HL-60 (cell line): ENCODE results near the gene PIK3R1.
A peak's percentile ranks its signal among the peaks of the same experiment; 100 is the strongest.

Experiments used
- DNase-seq, 2 experiments: peaks; one replicate each; pipeline ENCODE4 v3.0.0-alpha.2; 2010 to 2020; ENCODE audit warnings: low read depth in 1 of 2, low spot score in 1 of 2
- H3K27ac ChIP-seq: fragments of 250-450 bp; sonication (Bioruptor Pico); replicated peaks from 2 replicates; pipeline ENCODE4 v1.5.1; 2020; ENCODE audit warnings: mild to moderate bottlenecking, moderate library complexity
- H3K27me3 ChIP-seq: fragments of 250-450 bp; sonication (Bioruptor Pico); 2 replicates; pipeline ENCODE4 v1.5.1; 2021; ENCODE audit warnings: mild to moderate bottlenecking, moderate library complexity; ENCODE audit not compliant: insufficient read depth, poor library complexity, severe bottlenecking
- H3K4me3 ChIP-seq: replicated peaks from 2 replicates; pipeline ENCODE4 v1.5.1; 2011; ENCODE audit warnings: mild to moderate bottlenecking, control low read depth, low read length; ENCODE audit not compliant: insufficient read depth
- CTCF ChIP-seq: IDR thresholded peaks from one replicate; pipeline ENCODE4 v1.5.1; 2011; ENCODE audit warnings: low read length, control low read depth, inconsistent platforms; ENCODE audit not compliant: insufficient read depth
- GABPA ChIP-seq: IDR thresholded peaks from 2 replicates; pipeline ENCODE4 v1.6.1; 2012; ENCODE audit warnings: low read depth
- POLR2AphosphoS5 ChIP-seq: IDR thresholded peaks from 2 replicates; pipeline ENCODE4 v1.6.1; 2012; ENCODE audit warnings: low read depth
- REST ChIP-seq: IDR thresholded peaks from 2 replicates; pipeline ENCODE4 v1.6.1; 2012; ENCODE audit warnings: low read depth; ENCODE audit not compliant: insufficient replicate concordance
- SPI1 ChIP-seq: IDR thresholded peaks from 2 replicates; pipeline ENCODE4 v1.6.1; 2012; ENCODE audit warnings: low read depth, mild to moderate bottlenecking, borderline replicate concordance

The PIK3R1 gene

DNA sequence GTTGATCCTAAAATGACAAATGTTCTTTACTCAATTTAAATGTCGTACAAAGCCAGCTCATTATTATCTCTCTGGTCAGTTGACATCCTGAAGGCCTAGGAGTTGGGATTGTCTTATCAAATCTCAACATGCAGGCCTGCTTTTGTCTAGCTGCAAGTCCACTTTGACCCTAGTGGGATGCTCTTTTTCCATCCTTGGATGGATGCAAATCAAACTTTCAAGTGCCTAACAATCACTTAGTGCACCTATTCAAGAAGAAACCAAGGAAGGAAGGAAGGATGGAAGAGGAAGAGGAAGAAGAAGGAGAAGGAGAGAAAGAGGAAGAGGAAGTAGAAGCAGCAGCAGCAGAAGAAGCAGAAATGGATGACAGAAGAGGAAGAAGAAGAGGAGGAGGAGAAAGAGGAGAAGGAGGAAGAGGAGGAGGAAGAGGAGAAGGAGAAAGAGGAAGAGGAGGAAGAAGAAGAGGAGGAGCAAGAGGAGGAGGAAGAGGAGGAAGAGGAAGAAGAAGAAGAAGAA is 109.6 kb downstream of the PIK3R1 start:
- H3K27me3 ChIP-seq = no peaks in the 10 kb centered on the region
- DNase-seq = no peak
- no peak overlapping the region for H3K4me3 ChIP-seq
- TF ChIP-seq POLR2AphosphoS5 (no peak), SPI1 (no peak), REST (no peak), CTCF (no peak), GABPA (no peak)
- no peak overlapping the region for H3K27ac ChIP-seq

DNA sequence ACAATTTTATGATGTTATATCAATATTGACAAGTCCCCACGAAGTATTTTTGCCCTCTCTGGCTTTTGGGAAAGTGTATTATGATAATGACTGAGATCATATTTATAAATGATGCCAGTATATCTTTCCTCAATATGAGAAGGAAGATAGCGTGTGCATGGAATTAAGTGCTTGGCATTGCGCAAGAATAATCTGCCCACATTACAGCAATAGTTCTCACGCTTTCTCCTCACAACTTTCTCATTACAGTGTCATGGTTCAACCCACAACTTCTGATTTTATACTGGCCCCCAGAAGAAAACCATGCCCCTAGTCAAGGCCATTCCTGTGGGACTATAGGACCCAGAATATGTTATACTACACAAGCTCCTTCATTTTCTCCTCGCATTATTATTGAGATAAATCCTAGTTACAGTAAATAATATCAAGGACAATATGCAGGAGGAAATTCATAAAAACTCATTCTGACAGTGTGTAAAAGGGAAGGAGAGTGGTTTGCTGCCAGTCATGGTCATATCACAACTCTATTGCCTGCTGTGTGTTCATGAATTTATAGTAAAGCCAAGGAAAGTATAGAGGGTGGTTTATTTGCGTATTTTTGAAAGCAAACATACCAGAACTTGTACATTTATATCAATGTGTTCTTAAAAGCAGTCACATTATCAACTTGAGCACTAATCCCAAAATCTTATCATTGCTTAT is 114.1 kb downstream of the PIK3R1 start:
- no peaks in the 10 kb centered on the region for H3K27me3 ChIP-seq
- peak in 1 of 2 experiments; percentile 55 for DNase-seq
- no peak overlapping the region for H3K4me3 ChIP-seq
- H3K27ac ChIP-seq = no peak overlapping the region
- no peak for TF ChIP-seq POLR2AphosphoS5
- TF ChIP-seq CTCF = no peak
- no peak for TF ChIP-seq GABPA
- no peak for TF ChIP-seq REST

DNA sequence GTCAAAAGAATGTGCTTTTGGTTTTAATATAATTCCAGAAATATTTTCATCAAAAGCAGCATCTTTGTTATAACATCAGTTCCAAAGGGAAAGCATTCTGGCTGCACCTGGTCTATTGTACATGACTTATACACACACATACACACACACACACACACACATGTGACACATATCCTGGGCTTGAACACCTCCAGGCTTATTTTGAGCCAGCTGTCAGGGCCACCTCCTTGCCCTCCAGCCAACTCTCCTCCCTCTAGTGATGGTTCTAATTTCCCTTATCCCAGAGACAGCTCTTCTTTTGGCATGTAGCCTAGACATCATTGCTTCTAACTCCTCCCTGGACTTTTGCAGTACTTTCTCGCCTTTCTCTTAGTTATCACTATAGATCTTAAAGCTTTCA is 115.0 kb downstream of the PIK3R1 start:
- no peak for DNase-seq
- Histone ChIP-seq H3K4me3 (no peak overlapping the region), H3K27ac (no peak overlapping the region), H3K27me3 (no peaks in the 10 kb centered on the region)
- TF ChIP-seq GABPA (no peak), SPI1 (no peak), POLR2AphosphoS5 (no peak), REST (no peak), CTCF (no peak)
